SU-DHL-6 (cell line): ENCODE data around the gene TEX38.
A peak's percentile ranks its signal among the peaks of the same experiment; 100 is the strongest.

Experiments used
- H2AFZ ChIP-seq: fragments of 200-600 bp; sonication (generic); 2 replicates; pipeline ENCODE4 v1.6.1; 2014; ENCODE audit warnings: low read depth, mild to moderate bottlenecking, moderate library complexity, mixed read lengths, antibody characterized with exemption, low read length; ENCODE audit not compliant: severe bottlenecking
- H3F3A ChIP-seq: fragments of 200-600 bp; shearing (Covaris generic); 2 replicates; pipeline ENCODE4 v1.6.0; 2016; ENCODE audit warnings: antibody characterized with exemption, mild to moderate bottlenecking; ENCODE audit not compliant: insufficient read depth
- H3K27ac ChIP-seq: fragments of 200-600 bp; sonication (generic); 2 replicates; pipeline ENCODE4 v1.5.1; 2016; ENCODE audit warnings: low read depth, mild to moderate bottlenecking, low read length, moderate library complexity, mixed read lengths
- H3K27me3 ChIP-seq: fragments of 200-600 bp; sonication (generic), shearing (Covaris generic); 2 replicates; pipeline ENCODE4 v1.6.0; 2014; ENCODE audit warnings: mild to moderate bottlenecking, low read length
- H3K36me3 ChIP-seq: fragments of 200-600 bp; sonication (generic); 2 replicates; pipeline ENCODE4 v1.6.1; 2014; ENCODE audit warnings: mild to moderate bottlenecking, low read length, mixed read lengths
- H3K4me2 ChIP-seq: fragments of 300-600, 200-600 bp; shearing (Covaris generic), sonication (generic); 2 replicates; pipeline ENCODE4 v1.6.0; 2014; ENCODE audit warnings: low read length, low read depth, mild to moderate bottlenecking; ENCODE audit not compliant: poor library complexity, severe bottlenecking
- H3K4me3 ChIP-seq: fragments of 200-600 bp; sonication (generic); 2 replicates; pipeline ENCODE4 v1.5.1; 2014; ENCODE audit warnings: antibody characterized with exemption, low read length, mild to moderate bottlenecking, mixed read lengths; ENCODE audit not compliant: insufficient read depth, poor library complexity, severe bottlenecking
- H3K79me2 ChIP-seq: fragments of 200-600 bp; sonication (generic); 2 replicates; pipeline ENCODE4 v1.6.1; 2014; ENCODE audit warnings: mild to moderate bottlenecking, low read length, moderate library complexity; ENCODE audit not compliant: insufficient read depth
- H3K9ac ChIP-seq: fragments of 200-600 bp; sonication (generic); 2 replicates; pipeline ENCODE4 v1.7.0; 2014; ENCODE audit warnings: mild to moderate bottlenecking, low read length
- H3K9me2 ChIP-seq: fragments of 200-600 bp; sonication (generic); replicated peaks from 2 replicates; pipeline ENCODE4 v1.6.1; 2014; ENCODE audit warnings: low read length; ENCODE audit not compliant: insufficient read depth
- H3K9me3 ChIP-seq: fragments of 200-600 bp; sonication (generic); 2 replicates; pipeline ENCODE4 v1.6.1; 2014; ENCODE audit warnings: low read length, mixed read lengths; ENCODE audit not compliant: insufficient read depth
- H4K20me1 ChIP-seq: fragments of 200-600 bp; sonication (generic); 2 replicates; pipeline ENCODE4 v1.6.1; 2014; ENCODE audit warnings: low read depth, mild to moderate bottlenecking, antibody characterized with exemption, low read length, moderate library complexity, mixed read lengths
- CTCF ChIP-seq: fragments of 200-600 bp; sonication (generic); IDR thresholded peaks from one replicate; pipeline ENCODE4 v1.5.1; 2017; ENCODE audit warnings: antibody characterized with exemption, mild to moderate bottlenecking, low read length, moderate library complexity; ENCODE audit not compliant: insufficient read depth, poor library complexity, severe bottlenecking
- EZH2phosphoT487 ChIP-seq: fragments of 200-600 bp; sonication (generic), shearing (Covaris generic); conservative IDR thresholded peaks from 2 replicates; pipeline ENCODE4 v1.6.1; 2018; ENCODE audit warnings: mild to moderate bottlenecking, antibody characterized with exemption, low read length, moderate library complexity, mixed read lengths

Gene TEX38

GRCh38 chr1:46671554-46671953 is at the start of gene TEX38:
Gene TEX38, plus strand, starts transcription at chr1:46671854. Its CDS starts 81 bp downstream, at chr1:46671935.
- Histone ChIP-seq H3K4me2 (no peak within 1 kb of the TSS), H4K20me1 (no peaks in the 10 kb centered on the region), H3K9me3 (no peaks in the 10 kb centered on the region), H3K79me2 (peaks cover 7% of the 10 kb centered on the region; the same call in 1 of the 2 replicates), H3F3A (peaks cover 13% of the 10 kb centered on the region), H3K9ac (no peak within 1 kb of the TSS), H3K36me3 (0 out of 2 replicates have a peak, but pooled peaks cover 2% of the 10 kb centered on the region), H2AFZ (no peak within 1 kb of the TSS), H3K9me2 (no peaks in the 10 kb centered on the region), H3K4me3 (no peak within 1 kb of the TSS), H3K27ac (no peak within 1 kb of the TSS), H3K27me3 (no peaks in the 10 kb centered on the region)
- no peak for TF ChIP-seq CTCF
- TF ChIP-seq EZH2phosphoT487, result no peak

- Histone ChIP-seq H3K27ac (no peak overlapping the region), H4K20me1 (no peaks in the 10 kb centered on the region), H3F3A (no peaks in the 10 kb centered on the region), H3K9ac (no peak overlapping the region), H3K9me3 (no peaks in the 10 kb centered on the region), H3K9me2 (no peaks in the 10 kb centered on the region), H3K79me2 (no peaks in the 10 kb centered on the region), H2AFZ (no peak overlapping the region), H3K27me3 (no peaks in the 10 kb centered on the region), H3K4me2 (no peak overlapping the region), H3K4me3 (no peak overlapping the region), H3K36me3 (no peaks in the 10 kb centered on the region)
- no peak for TF ChIP-seq EZH2phosphoT487
- no peak for TF ChIP-seq CTCF
Measured at GRCh38 chr1:46621930-46622329, 49.7 kb upstream of the TEX38 start.

- Histone ChIP-seq H3K79me2 (no peaks in the 10 kb centered on the region), H3K4me2 (no peak overlapping the region), H3K9me3 (no peaks in the 10 kb centered on the region), H3K9ac (no peak overlapping the region), H3K27me3 (no peaks in the 10 kb centered on the region), H3K4me3 (no peak overlapping the region), H2AFZ (no peak overlapping the region), H3K27ac (no peak overlapping the region), H4K20me1 (no peaks in the 10 kb centered on the region), H3K9me2 (no peaks in the 10 kb centered on the region), H3F3A (no peaks in the 10 kb centered on the region), H3K36me3 (no peaks in the 10 kb centered on the region)
- TF ChIP-seq EZH2phosphoT487 (no peak), CTCF (peak; percentile 21)
Measured at GRCh38 chr1:46622344-46622743, 49.3 kb upstream of the TEX38 start.
